BE2C (cell line): ENCODE data around the gene CDH13.

ENCODE experiments used
- DNase-seq: peaks from one replicate; pipeline ENCODE4 v3.0.0-alpha.2; 2020
- H3K27me3 ChIP-seq: fragments of 250-450 bp; sonication (Bioruptor Pico); 2 replicates; pipeline ENCODE4 v1.5.1; 2020; ENCODE audit warnings: mild to moderate bottlenecking
- H3K36me3 ChIP-seq: fragments of 250-450 bp; sonication (Bioruptor Pico); 2 replicates; pipeline ENCODE4 v1.5.1; 2020; ENCODE audit warnings: mild to moderate bottlenecking
- H3K4me1 ChIP-seq: fragments of 250-450 bp; sonication (Bioruptor Pico); 2 replicates; pipeline ENCODE4 v1.5.1; 2020
- H3K4me3 ChIP-seq: 2 replicates; pipeline ENCODE4 v1.5.1; 2011; ENCODE audit warnings: low read depth, low read length
- H3K9me3 ChIP-seq: fragments of 250-450 bp; sonication (Bioruptor Pico); 2 replicates; pipeline ENCODE4 v1.5.1; 2020
- TF ChIP-seq, protein P1 (sequence below): IDR thresholded peaks from 2 replicates; pipeline ENCODE4 v1.5.1; 2012; ENCODE audit warnings: mild to moderate bottlenecking, low read depth, low read length

Gene CDH13

GRCh38 chr16:83037884-83038283 is 411.1 kb downstream of the CDH13 start:
- no peaks in the 10 kb centered on the region for H3K36me3 ChIP-seq
- H3K4me1 ChIP-seq = no peaks in the 10 kb centered on the region
- no peaks in the 10 kb centered on the region; the same call in 1 of the 2 replicates for H3K9me3 ChIP-seq
- no peak overlapping the region for H3K4me3 ChIP-seq
- TF ChIP-seq, protein P1, sequence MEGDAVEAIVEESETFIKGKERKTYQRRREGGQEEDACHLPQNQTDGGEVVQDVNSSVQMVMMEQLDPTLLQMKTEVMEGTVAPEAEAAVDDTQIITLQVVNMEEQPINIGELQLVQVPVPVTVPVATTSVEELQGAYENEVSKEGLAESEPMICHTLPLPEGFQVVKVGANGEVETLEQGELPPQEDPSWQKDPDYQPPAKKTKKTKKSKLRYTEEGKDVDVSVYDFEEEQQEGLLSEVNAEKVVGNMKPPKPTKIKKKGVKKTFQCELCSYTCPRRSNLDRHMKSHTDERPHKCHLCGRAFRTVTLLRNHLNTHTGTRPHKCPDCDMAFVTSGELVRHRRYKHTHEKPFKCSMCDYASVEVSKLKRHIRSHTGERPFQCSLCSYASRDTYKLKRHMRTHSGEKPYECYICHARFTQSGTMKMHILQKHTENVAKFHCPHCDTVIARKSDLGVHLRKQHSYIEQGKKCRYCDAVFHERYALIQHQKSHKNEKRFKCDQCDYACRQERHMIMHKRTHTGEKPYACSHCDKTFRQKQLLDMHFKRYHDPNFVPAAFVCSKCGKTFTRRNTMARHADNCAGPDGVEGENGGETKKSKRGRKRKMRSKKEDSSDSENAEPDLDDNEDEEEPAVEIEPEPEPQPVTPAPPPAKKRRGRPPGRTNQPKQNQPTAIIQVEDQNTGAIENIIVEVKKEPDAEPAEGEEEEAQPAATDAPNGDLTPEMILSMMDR = no peak
- no peak for DNase-seq
- H3K27me3 ChIP-seq = no peaks in the 10 kb centered on the region

GRCh38 chr16:83040174-83040573 is 413.4 kb downstream of the CDH13 start:
- DNase-seq = no peak
- Histone ChIP-seq H3K9me3 (no peaks in the 10 kb centered on the region), H3K27me3 (no peaks in the 10 kb centered on the region), H3K36me3 (no peaks in the 10 kb centered on the region), H3K4me1 (no peaks in the 10 kb centered on the region), H3K4me3 (no peak overlapping the region)
- TF ChIP-seq, protein P1 = no peak

- no peak for DNase-seq
- H3K36me3 ChIP-seq = no peaks in the 10 kb centered on the region
- no peaks in the 10 kb centered on the region for H3K4me1 ChIP-seq
- H3K4me3 ChIP-seq = no peak overlapping the region
- H3K9me3 ChIP-seq = no peaks in the 10 kb centered on the region; the same call in 1 of the 2 replicates
- TF ChIP-seq, protein P1 = no peak
- H3K27me3 ChIP-seq = no peaks in the 10 kb centered on the region
Observed at GRCh38 chr16:83044589-83044988, 417.8 kb downstream of the CDH13 start.

- H3K9me3 ChIP-seq = no peaks in the 10 kb centered on the region; the same call in 1 of the 2 replicates
Observed at GRCh38 chr16:83045790-83046189, 419.0 kb downstream of the CDH13 start.

DNA sequence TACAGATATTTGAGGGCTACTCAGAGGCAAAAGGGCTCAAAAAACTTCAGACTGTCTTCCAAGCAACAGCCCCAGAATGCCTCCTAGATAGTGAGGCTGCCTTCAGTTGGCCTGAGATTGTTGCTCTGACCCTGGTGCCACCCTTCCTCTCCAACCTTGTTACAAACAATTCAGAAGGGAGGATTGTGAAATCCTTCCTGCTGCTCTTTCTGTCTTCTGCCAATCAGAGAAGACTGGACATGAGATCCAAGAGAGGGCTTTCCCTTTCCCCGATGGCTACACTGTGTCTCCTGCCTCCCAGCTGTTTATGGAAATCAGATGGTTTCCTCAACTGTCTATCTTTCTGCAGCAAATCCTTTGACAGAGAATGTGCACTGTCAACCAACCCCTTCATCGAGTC is 419.9 kb downstream of the CDH13 start:
- no peaks in the 10 kb centered on the region for H3K4me1 ChIP-seq
- DNase-seq = no peak
- H3K36me3 ChIP-seq = no peaks in the 10 kb centered on the region
- H3K9me3 ChIP-seq = no peaks in the 10 kb centered on the region; the same call in 1 of the 2 replicates
- no peak overlapping the region for H3K4me3 ChIP-seq
- TF ChIP-seq, protein P1 = no peak
- H3K27me3 ChIP-seq = no peaks in the 10 kb centered on the region

More at GRCh38 chr16:83045790-83046189, 419.0 kb downstream of the CDH13 start:
- no peaks in the 10 kb centered on the region for H3K4me1 ChIP-seq
- H3K27me3 ChIP-seq = no peaks in the 10 kb centered on the region
- no peak overlapping the region for H3K4me3 ChIP-seq
- DNase-seq = no peak
- TF ChIP-seq, protein P1 = no peak
- H3K36me3 ChIP-seq = no peaks in the 10 kb centered on the region

DNA sequence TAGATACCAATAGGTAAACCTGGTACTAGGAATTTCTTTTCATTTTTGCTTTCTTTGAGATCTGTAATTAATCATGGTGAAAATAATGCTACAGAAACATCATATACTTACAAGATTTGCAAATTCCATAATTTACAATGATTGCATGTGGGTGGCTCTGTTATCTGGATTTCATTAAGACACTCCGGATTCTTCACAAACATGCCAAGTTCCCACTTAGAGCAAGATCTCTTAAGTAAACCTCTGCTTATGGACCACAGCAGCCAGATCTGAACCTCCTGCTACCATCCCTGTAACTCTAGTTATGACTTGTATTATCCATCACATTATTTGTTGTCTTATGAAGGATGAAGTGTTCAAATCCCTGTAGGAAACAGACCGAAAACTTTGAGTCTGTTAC is 424.7 kb downstream of the CDH13 start:
- no peaks in the 10 kb centered on the region for H3K36me3 ChIP-seq
- H3K27me3 ChIP-seq = no peaks in the 10 kb centered on the region
- no peaks in the 10 kb centered on the region; the same call in 1 of the 2 replicates for H3K9me3 ChIP-seq
- TF ChIP-seq, protein P1 = no peak
- no peak overlapping the region for H3K4me3 ChIP-seq
- H3K4me1 ChIP-seq = no peaks in the 10 kb centered on the region
- DNase-seq = no peak
